Activated T-cell treated with anti-CD3 and anti-CD28 coated beads for 4 hours (primary cell): Measurements from ENCODE around the gene VAV2.

Experiments
- DNase-seq: peaks from one replicate; pipeline ENCODE4 v3.0.0-alpha.2; 2020

VAV2 gene

GRCh38 chr9:133950192-133950591 lies 41.9 kb downstream of the VAV2 start:
- no peak for DNase-seq

DNA sequence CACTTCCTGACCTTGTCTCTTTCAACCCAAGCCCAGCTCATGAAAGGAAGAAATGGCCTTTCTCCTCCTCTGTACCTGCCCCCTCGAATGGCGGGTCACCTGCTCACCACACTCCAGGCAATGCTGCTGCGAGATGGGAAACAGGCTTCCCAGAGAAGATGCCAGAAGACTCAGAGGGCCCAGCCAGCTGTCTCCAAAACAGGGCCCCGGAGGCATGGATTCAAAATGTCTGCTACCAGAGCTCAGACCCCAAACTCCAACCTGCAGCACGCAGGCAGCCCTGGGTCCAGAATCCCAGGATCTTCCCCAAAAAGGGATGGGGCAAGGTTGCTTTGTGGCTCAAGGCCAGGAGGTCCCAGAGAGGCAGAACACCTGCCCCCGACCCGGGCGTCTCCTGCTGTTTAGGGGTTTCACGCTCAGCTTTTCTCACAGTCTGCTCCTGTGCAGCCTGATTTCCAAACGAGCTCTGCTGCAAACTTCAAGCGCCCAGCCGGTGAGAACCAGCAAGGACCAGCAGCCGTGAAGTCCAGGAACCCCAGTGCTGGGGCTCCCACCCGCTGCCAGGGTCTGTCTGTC lies 42.5 kb downstream of the VAV2 start:
- DNase-seq = no peak

- no peak for DNase-seq
These were observed 43.3 kb downstream of the VAV2 start for GRCh38 chr9:133948561-133949485.

- no peak for DNase-seq
These were observed 44.0 kb downstream of the VAV2 start for GRCh38 chr9:133948131-133948530.

- no peak for DNase-seq
These were observed 45.2 kb downstream of the VAV2 start for GRCh38 chr9:133946840-133947486.

DNA sequence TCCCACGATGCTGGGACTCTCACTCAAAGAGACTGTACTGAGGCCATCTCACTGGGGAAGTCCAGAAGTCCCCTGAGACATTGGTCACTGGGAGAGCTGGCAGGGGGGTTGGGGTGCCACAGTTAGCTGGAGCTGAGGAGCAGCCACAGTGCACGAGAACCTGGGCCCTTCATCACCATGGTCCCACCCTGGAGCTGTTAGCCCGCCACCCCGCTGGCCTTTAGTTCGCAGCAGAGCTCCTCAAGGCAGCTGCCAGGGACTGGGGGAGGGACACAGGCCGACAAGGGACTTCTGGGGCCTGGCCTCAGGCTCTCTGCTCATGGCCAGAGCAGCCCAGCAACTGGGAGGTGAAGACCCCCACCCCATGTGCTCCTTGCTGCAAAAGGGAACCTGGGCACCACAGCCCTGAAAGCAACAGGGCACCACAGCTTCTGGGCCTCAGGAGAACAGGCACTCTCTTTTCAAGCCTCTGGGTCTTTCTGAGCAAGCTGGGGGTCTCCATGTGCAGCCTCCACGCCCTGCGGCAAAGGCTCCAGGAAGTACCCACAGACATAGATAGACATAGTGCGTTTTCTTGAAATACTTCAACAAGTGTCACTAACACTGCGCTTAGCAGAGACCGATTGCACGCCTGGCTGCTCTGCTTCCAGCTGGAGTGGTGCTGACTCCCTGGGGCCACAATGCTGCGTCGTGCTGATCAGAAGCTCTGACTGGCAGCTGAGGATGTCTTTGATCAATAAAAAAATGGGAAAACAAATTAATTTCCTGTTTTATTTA lies 46.0 kb downstream of the VAV2 start:
- no peak for DNase-seq

DNA sequence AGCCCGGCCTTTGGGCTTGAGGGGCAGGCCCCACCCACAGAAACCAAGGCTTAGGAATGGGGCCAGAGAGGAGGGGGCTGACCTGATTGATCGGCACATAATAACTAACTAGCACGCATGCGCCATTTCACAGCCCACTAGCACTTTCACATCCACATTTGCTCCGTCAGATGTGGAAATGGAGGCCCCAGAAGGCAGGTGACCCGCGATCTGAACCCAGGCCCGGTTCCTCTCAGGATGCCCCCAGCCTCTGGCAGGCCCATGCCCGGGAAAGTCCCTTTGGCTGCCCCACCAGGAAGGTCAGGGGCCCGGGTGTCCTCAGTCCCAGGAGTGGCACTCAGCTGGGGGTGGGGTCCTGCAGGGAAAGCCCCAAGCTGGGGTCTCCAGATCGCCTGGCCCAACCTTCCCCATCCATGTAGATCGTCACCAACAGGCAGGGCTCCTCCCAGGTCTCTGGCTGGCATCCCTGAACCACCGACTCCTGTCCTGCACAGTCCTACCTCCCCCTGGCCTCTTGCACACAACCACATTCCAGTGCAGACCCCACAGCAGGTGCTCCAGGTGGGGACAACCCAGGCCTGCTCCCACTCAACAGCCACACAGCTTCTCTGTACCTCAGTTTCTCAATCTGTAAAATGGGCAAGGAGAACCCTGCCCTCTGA lies 46.7 kb downstream of the VAV2 start:
- no peak for DNase-seq

DNA sequence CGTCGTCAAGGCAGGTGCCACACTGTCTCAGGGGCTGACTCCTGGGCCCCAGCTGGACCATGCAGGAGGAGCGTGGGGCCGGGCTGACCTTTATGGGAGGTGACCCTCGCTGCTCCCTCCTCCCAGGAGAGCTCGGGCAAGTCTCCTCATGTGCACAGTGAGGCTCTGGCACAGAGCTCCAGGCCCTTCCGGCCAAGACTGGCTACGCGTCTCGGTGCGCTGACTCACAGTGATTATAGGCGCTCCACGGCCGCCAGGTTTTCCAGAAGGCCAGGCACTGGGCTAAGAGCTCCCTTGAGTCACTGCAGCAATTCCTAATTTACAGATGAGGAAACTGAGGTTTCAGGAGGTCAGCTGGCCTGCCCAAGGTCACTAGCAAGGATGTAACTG lies 47.4 kb downstream of the VAV2 start:
- DNase-seq = no peak

DNA sequence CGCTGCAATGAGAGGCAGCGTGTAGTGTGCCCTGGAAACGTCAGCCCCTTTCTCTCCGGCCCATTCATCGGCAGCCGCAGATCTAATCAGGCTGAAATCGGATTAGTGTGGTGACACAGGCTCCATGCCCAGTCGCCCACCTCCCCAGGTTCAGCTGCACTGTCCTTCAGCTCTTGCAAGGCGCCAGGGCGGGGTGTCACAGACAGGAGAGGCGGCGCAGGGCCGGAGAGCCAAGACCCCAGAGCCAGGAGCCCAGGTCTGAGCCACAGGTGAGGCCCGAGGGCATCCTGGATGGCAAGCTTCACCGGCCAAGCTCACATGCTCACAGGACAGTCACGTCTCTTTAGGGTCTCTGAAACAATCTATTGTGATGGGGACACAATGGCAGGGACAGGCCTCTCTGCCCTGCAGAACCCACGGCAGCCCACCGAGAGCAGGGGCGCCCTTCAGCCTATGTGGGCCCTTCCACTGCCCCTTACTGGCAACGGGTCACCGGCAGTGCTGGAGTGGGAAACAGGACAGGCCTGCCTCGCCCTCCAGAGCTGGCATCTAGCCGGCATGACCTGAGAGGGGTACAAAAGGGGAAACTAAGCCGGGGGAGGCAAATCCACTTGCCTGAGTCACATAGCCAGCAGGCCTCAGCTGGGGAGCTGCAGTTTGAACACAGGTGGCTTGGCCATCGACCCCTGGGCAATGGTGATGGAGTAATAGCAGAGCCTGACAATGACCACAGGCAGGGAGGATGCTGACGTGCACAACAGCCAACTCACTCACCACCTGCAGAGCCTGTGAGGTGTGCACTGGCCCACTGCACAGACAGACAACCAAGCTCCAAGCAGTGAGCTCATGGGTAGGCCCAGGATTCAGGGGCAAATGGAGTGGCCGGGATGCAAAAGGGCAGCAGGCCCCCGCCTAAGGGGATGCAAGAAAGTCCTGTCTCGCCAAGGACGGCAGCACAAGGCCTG lies 48.1 kb downstream of the VAV2 start:
- DNase-seq = no peak

DNA sequence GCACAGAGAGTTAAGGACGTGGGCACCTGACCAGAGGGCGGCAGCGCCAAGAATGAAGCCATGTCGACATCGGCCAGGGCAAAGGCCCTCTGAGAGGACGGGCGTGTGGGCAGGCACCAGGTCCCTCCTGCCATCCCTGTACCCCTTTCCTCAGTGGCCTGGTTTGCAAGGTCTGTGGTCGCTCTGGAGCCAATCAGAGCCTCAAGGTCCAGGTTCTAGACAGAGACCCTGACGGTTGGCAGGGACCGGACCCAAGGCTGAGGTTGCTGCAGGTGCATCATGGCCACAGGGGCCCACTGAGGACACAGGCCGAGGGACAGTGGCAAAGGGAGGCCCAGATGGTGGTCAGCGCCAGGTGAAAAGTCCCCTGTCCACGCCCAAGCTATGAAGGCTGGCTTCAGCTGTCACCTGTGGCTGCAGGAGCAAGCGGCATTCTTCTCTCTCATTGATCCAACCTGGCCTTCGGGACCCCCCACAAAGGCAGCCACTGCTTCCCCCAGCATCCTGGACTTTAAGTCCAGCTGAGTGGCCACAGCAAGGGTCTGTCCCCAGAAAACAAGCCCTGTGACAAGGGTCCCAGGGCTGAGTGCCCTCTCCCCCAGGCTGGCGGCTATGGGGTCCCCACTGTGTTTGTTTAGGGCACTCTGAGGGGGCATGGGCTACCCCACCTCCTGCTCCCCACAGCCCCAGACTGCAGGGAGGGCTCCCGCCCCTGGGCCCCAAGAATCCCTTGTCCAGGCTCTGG lies 48.9 kb downstream of the VAV2 start:
- no peak for DNase-seq

- no peak for DNase-seq
These were observed 49.7 kb downstream of the VAV2 start for GRCh38 chr9:133942206-133942975.

DNA sequence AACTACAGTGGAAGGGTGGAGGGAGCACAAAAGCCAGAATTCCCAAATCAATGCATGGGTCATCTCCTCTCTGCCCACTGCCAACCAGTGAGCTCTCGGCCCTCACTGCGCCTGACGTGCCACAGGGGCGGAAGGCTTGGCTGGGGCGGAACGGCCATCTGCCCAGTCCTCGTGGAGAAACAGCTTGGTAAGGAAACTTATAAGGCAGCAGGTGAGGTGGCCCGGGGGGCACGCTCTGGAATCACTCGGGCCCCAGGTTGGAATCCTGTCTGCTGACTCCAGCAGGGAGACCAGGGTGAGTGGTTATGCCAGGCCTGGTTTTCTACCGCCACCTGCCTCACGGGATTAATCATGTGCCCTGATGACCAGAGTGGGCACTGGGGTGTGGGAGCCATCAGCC lies 52.3 kb downstream of the VAV2 start:
- no peak for DNase-seq

GRCh38 chr9:133939171-133939785 lies 52.8 kb downstream of the VAV2 start:
- DNase-seq = no peak

- no peak for DNase-seq
These were observed 53.4 kb downstream of the VAV2 start for GRCh38 chr9:133938753-133939152.

DNA sequence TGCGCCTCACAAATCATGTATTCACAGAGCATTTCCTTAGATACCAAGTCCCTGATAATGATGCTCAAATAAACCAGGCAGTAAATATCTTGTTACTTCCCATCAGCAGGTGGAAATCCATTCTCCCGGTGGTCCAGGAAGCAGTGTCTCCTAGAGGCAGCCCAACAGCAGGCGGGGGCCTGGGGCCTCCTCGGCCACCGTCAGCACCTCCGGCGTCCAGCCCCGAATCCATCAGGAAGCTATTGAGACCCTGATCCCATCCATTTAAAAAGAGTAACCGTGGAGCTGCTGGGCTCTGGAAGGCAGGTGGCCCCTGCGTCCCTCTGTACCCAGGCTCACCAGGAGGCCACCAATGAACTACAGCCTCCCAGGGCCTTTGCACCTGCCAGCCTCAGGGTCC lies 54.0 kb downstream of the VAV2 start:
- no peak for DNase-seq

GRCh38 chr9:133937120-133937519 lies 55.0 kb downstream of the VAV2 start:
- no peak for DNase-seq

GRCh38 chr9:133935328-133936005 lies 56.7 kb downstream of the VAV2 start:
- DNase-seq = no peak

- DNase-seq = no peak
These were observed 57.5 kb downstream of the VAV2 start for GRCh38 chr9:133934482-133935232.
